Epithelial cell of proximal tubule (primary cell): ENCODE data around the gene TCAF1. TPM values are rescaled to one million over a fixed set of nuclear protein-coding genes. Genes with fewer than 3 reads are reported as not detected.

Source experiments
- DNase-seq: peaks from one replicate; pipeline ENCODE4 v3.0.0-alpha.2; 2011; ENCODE audit warnings: low read depth
- H3K4me3 ChIP-seq: 2 replicates; pipeline ENCODE4 v1.5.1; 2011; ENCODE audit warnings: low read depth, mild to moderate bottlenecking, low read length
- CTCF ChIP-seq: conservative IDR thresholded peaks from 2 replicates; pipeline ENCODE4 v1.5.1; 2012; ENCODE audit warnings: low read depth, mild to moderate bottlenecking, low read length
- total RNA-seq: library from RNA; depleted of rRNA; stranded (reverse); fragments of >200 nt; gene quantifications from 2 replicates; pipeline ENCODE4 v1.2.3, GENCODE V29; 2015

The TCAF1 gene
- total RNA-seq, 1 donor from 2014 or later = 49.0 TPM

GRCh38 chr7:143889068-143889467 lies 12.9 kb downstream of the TCAF1 start:
- no peak for DNase-seq
- H3K4me3 ChIP-seq = no peak overlapping the region
- TF ChIP-seq CTCF = no peak

GRCh38 chr7:143886826-143887477 lies 15.0 kb downstream of the TCAF1 start:
- no peak overlapping the region for H3K4me3 ChIP-seq
- no peak for TF ChIP-seq CTCF
- DNase-seq = no peak

- no peak for DNase-seq
These were observed 16.0 kb downstream of the TCAF1 start for GRCh38 chr7:143885951-143886350.

GRCh38 chr7:143884969-143885559 lies 16.9 kb downstream of the TCAF1 start:
- no peak for TF ChIP-seq CTCF
- no peak for DNase-seq
- H3K4me3 ChIP-seq = peak overlapping the region; percentile 71

More at GRCh38 chr7:143885951-143886350, 16.0 kb downstream of the TCAF1 start:
- TF ChIP-seq CTCF = no peak
- H3K4me3 ChIP-seq = no peak overlapping the region

GRCh38 chr7:143884241-143884968 lies 17.6 kb downstream of the TCAF1 start:
- no peak for DNase-seq
- H3K4me3 ChIP-seq = peak overlapping the region; percentile 71
- TF ChIP-seq CTCF = no peak

- no peak for TF ChIP-seq CTCF
- no peak for DNase-seq
- peak overlapping the region; percentile 67 for H3K4me3 ChIP-seq
These were observed 19.3 kb downstream of the TCAF1 start for GRCh38 chr7:143882604-143883078.
